Measurements from ENCODE around the gene CTNNA3.

CTNNA3 gene

GRCh38 chr10:66218289-66218688, 1477.7 kb downstream of the CTNNA3 start:
- no peak for DNase-seq (ENCODE audit: low spot score)

GRCh38 chr10:66215920-66216319, 1480.1 kb downstream of the CTNNA3 start:
- no peak for DNase-seq (ENCODE audit: low spot score)

GRCh38 chr10:66214721-66215404, 1481.1 kb downstream of the CTNNA3 start:
- peak; percentile 6 for DNase-seq (ENCODE audit: low spot score)

- DNase-seq (ENCODE audit: low spot score) = no peak
Observed at GRCh38 chr10:66209025-66209424, 1487.0 kb downstream of the CTNNA3 start.

- no peak for DNase-seq (ENCODE audit: low spot score)
Observed at GRCh38 chr10:66204838-66205237, 1491.2 kb downstream of the CTNNA3 start.

- no peak for DNase-seq (ENCODE audit: low spot score)
Observed at GRCh38 chr10:66202101-66202500, 1493.9 kb downstream of the CTNNA3 start.

GRCh38 chr10:66192162-66192831, 1503.7 kb downstream of the CTNNA3 start:
- no peak for DNase-seq (ENCODE audit: low spot score)

GRCh38 chr10:66190413-66190812, 1505.6 kb downstream of the CTNNA3 start:
- DNase-seq (ENCODE audit: low spot score) = no peak

- DNase-seq (ENCODE audit: low spot score) = no peak
Observed at GRCh38 chr10:66189271-66189670, 1506.7 kb downstream of the CTNNA3 start.

GRCh38 chr10:66187053-66187733, 1508.8 kb downstream of the CTNNA3 start:
- no peak for DNase-seq (ENCODE audit: low spot score)

- DNase-seq (ENCODE audit: low spot score) = no peak
Observed at GRCh38 chr10:66183028-66183427, 1513.0 kb downstream of the CTNNA3 start.

GRCh38 chr10:66180581-66181318, 1515.2 kb downstream of the CTNNA3 start:
- peak; percentile 15 for DNase-seq (ENCODE audit: low spot score)

- DNase-seq (ENCODE audit: low spot score) = no peak
Observed at GRCh38 chr10:66180021-66180420, 1516.0 kb downstream of the CTNNA3 start.

- DNase-seq (ENCODE audit: low spot score) = no peak
Observed at GRCh38 chr10:66176772-66177171, 1519.2 kb downstream of the CTNNA3 start.

- DNase-seq (ENCODE audit: low spot score) = no peak
Observed at GRCh38 chr10:66167816-66168215, 1528.2 kb downstream of the CTNNA3 start.

- no peak for DNase-seq (ENCODE audit: low spot score)
Observed at GRCh38 chr10:66162560-66163143, 1533.3 kb downstream of the CTNNA3 start.

GRCh38 chr10:66151346-66151745, 1544.6 kb downstream of the CTNNA3 start:
- DNase-seq (ENCODE audit: low spot score) = no peak

GRCh38 chr10:66148312-66148711, 1547.7 kb downstream of the CTNNA3 start:
- DNase-seq (ENCODE audit: low spot score) = no peak

- DNase-seq (ENCODE audit: low spot score) = no peak
Observed at GRCh38 chr10:66144016-66144415, 1552.0 kb downstream of the CTNNA3 start.

GRCh38 chr10:66102756-66103155, 1593.2 kb downstream of the CTNNA3 start:
- DNase-seq (ENCODE audit: low spot score) = no peak

- DNase-seq (ENCODE audit: low spot score) = no peak
Observed at GRCh38 chr10:66098595-66099480, 1597.2 kb downstream of the CTNNA3 start.
